Fibroblast of skin of left biceps (primary cell): ENCODE data around the gene RPL27.
"Not testable (repeated sequence)": the region's sequence is repeated elsewhere in the genome, so short reads cannot be mapped to it uniquely, and the experiment has no call there.

Experiments
- DNase-seq, 2 experiments: peaks; one replicate each; pipeline ENCODE4 v3.0.0-alpha.2; 2013; ENCODE audit warnings: low read depth in 2 of 2

Gene RPL27

DNA sequence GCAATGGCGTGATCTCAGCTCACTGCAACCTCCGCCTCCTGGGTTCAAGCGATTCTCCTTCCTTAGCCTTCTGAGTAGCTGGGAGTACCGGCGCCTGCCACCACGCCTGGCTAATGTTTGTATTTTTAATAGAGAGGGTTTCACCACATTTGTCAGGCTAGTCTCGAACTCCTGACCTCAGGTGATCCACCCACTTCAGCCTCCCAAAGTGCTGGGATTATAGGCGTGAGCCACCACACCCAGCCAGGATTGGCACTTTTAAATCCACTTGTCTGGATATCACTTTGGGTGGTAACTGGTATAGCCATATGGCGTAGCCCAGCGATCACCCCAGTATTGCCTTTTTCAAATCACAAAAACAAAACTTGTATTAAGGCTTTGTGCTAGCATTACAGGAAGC is 4.3 kb upstream of the RPL27 start:
- DNase-seq = not testable (repeated sequence)

- no peak for DNase-seq
Measured at GRCh38 chr17:42997390-42997983, 732 bp upstream of the RPL27 start.

DNA sequence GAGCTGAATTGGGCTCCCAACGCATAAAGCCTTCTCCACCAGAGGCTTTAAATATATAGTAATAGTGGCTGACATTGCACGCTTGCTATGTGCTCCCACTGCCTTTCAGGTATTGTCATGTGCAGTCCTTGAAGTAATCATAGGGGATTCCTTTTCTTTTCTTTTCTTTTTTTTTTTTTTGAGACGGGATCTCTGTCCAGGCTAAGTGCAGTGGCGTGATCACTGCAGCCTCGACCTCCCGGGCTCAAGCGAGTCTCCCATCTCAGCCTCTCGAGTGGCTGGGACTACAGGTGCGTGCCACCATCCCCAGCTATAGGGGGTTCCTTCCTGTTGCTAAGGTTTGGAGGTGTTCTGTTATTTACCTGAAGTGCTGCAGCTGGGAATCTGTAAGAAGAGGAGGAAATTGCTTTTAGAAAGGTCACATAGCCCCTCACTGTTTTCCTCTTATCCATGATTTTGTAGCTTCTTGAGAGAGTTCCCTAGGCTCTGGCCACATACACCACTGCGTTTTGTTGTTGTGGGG is 845 bp downstream of the RPL27 start:
- no peak for DNase-seq

GRCh38 chr17:43000894-43001293 is 2.7 kb downstream of the RPL27 start:
- DNase-seq = not testable (repeated sequence)

- no peak for DNase-seq
Measured at GRCh38 chr17:43003542-43004172, 5.4 kb downstream of the RPL27 start.

GRCh38 chr17:43006639-43007551 is 8.7 kb downstream of the RPL27 start, which contains the start of gene IFI35:
IFI35 (plus strand) TSS chr17:43006784; CDS start chr17:43006948, 164 bp downstream.
- DNase-seq = no peak

- no peak for DNase-seq
Measured at GRCh38 chr17:43010667-43011308, 12.6 kb downstream of the RPL27 start.

- DNase-seq = no peak
Measured at GRCh38 chr17:43011728-43012472, 13.7 kb downstream of the RPL27 start.

DNA sequence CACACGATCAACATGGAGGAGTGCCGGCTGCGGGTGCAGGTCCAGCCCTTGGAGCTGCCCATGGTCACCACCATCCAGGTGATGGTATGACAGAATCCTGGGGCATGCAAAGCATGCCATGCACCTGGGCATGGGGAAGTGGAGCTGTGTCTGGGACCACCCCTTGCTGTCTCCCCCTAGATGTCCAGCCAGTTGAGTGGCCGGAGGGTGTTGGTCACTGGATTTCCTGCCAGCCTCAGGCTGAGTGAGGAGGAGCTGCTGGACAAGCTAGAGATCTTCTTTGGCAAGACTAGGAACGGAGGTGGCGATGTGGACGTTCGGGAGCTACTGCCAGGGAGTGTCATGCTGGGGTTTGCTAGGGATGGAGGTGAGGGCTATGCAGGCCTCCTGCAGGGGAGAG is 15.1 kb downstream of the RPL27 start:
- no peak for DNase-seq

- no peak for DNase-seq
Measured at GRCh38 chr17:43014020-43014648, 15.9 kb downstream of the RPL27 start.

DNA sequence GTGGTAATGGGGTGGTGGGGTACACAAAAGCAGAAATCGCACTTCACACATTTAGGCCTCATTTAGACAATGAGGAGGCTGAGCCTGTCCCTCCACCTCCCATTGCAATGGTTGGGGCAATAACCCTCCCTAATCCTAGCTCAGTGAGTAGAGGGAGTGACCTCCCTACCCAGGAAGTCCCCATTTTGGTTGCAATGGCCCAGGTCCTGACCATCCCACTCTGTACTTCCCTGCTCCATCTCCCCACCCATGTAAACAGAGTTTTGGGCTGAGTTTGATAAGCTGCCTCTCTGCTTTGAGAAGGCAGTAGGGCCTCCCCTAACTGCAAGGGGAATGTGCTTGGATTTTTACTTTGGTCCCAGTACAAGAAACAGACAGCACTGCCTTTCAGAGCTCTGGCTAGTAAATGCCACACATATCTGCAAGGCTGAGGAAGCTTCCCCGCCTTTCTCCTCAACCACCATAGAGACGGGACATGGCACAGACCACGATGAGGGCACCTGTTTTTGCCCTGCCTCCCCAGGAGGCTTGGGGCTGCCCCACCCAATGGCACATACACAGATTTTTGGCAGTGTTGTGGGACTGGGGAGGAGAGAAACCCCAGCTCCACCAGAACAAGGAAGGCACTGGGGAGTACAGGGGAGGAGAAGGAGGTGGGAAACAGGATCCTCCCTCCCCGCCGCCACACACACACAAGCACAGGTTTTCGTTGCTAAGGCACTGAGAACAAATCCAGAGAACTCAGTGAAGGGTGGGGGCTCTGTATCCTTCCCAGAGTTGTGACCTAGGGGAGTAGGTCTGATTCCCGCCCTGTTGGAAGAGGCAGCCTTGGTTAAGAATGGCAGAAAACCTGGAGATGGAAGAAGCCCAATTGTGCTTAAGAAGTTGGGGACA is 16.7 kb downstream of the RPL27 start:
- DNase-seq = no peak

DNA sequence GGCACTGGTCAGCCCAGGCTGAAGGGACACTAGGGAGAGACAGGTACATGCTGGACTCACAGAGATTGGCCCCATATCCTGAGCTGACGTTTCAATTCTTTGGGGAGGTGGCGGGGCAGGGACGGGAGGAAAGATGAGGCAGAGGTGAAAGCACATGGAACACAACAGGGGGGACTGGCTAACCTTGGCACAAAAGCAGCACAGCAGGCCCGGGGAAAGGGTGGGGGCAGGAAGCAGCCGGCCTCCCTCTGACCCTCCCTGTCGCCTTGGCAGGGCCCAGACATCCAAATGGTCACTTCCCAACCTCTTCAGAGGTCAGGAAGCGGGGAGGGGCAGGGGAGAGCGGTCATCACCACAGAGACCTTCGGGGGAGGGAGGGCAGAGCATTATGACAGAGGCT is 17.4 kb downstream of the RPL27 start:
- no peak for DNase-seq

GRCh38 chr17:43016216-43016615 is 18.0 kb downstream of the RPL27 start:
- no peak for DNase-seq

- no peak for DNase-seq
Measured at GRCh38 chr17:43018008-43018853, 20.0 kb downstream of the RPL27 start.

- no peak for DNase-seq
Measured at GRCh38 chr17:43018932-43019331, 20.7 kb downstream of the RPL27 start.

DNA sequence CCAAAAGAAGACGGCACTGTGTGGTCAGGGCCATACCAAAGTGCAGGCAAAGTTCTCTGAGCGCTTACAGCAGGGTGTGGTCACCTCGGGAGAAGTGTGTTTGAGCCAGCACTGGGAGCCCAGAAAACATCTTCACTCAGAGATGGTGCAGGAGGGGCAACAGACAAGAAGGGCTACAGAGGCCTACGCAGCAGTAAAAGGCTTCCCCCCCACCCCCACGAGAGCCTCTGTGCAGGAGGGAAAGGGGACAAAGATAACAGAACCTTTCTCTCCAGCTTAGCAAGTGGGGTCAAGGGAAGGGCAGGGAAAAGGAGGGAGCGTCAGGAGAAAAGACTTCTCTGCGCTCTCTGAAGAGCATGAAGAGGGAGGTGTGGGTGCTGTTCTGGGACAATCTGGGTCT is 21.2 kb downstream of the RPL27 start:
- DNase-seq = no peak

DNA sequence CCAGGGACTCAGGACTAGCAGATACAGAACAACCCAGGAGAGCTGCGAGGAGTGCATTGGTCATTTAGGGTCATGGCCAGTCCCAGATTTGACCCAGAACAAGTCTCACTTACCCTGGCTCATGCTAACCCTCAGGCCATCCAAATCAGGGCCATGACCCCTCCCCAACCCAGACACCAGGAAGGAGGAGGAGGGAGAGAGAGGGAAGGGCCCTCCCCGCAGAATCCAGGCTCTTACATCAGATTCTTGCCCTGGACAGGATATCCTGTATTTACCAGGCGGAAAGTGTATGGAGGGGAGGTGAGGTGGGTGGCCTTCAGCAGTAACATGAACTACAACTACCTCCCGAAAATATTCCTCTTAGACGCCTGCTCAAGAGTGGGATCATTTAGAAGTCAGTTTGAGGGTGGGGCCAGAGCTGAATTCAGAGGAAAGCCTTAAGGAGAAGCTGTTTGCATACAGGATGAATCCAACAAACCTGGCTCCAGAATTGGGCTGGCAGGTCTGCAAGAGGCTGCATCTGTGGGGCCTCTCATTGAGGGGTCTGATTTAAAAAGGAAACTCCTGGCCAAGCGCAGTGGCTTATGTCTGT is 21.9 kb downstream of the RPL27 start:
- DNase-seq = no peak
